SK-N-SH (cell line): ENCODE data around the gene PHF20. TPM values are rescaled to one million over a fixed set of nuclear protein-coding genes. Genes with fewer than 3 reads are reported as not detected.

ENCODE experiments used
- CTCF ChIA-PET: fragments of 300-600, 350-600 bp; formaldehyde crosslinking; extraction: SDS; loops from one replicate; lab custom pipeline; 2021; lab: Yijun Ruan, JAX
- POLR2A ChIA-PET: fragments of 350-600 bp; sonication (Branson Sonifier 250); formaldehyde crosslinking; extraction: SDS; loops from one replicate; lab custom pipeline; 2020; ENCODE audit warnings: antibody characterized with exemption, inconsistent platforms; lab: Yijun Ruan, JAX
- DNase-seq: peaks from one replicate; pipeline ENCODE4 v3.0.0; 2012
- H2AFZ ChIP-seq: fragments of 200-600 bp; sonication (generic); 2 replicates; pipeline ENCODE4 v1.8.1; 2016; ENCODE audit warnings: antibody characterized with exemption, mild to moderate bottlenecking, low read depth
- H3F3A ChIP-seq: fragments of 200-600 bp; sonication (generic); replicated peaks from 2 replicates; pipeline ENCODE3; 2016; ENCODE audit warnings: antibody characterized with exemption, mild to moderate bottlenecking; ENCODE audit not compliant: insufficient read depth
- H3K27ac ChIP-seq, 2 experiments: fragments of 200-500 bp in 1 of 2; fragments of 200-600 bp in 1 of 2; sonication (Bioruptor generic) in 1 of 2; sonication (generic), shearing (Covaris generic) in 1 of 2; 2 replicates each; pipeline versions ENCODE4 v1.5.1 to v1.6.1; 2014 to 2016; ENCODE audit warnings: low read depth in 2 of 2, inconsistent platforms in 1 of 2, low read length in 1 of 2, mild to moderate bottlenecking in 1 of 2, mixed read lengths in 1 of 2
- H3K27me3 ChIP-seq: fragments of 200-600 bp; sonication (generic), shearing (Covaris generic); 2 replicates; pipeline ENCODE4 v1.6.1; 2016; ENCODE audit warnings: mixed run types; ENCODE audit not compliant: insufficient read depth
- H3K36me3 ChIP-seq, 2 experiments: fragments of 200-500 bp in 1 of 2; fragments of 200-600 bp in 1 of 2; sonication (Bioruptor generic) in 1 of 2; sonication (generic) in 1 of 2; replicated peaks in 1 of 2; 2 replicates each; pipeline versions ENCODE3 to v1.5.1; 2014 to 2016; ENCODE audit warnings: low read length in 1 of 2, mild to moderate bottlenecking in 1 of 2; ENCODE audit not compliant: insufficient read depth in 2 of 2, control insufficient read depth in 1 of 2
- H3K4me1 ChIP-seq, 2 experiments: fragments of 200-500 bp in 1 of 2; fragments of 200-600 bp in 1 of 2; sonication (Bioruptor generic) in 1 of 2; sonication (generic), shearing (Covaris generic) in 1 of 2; 2 replicates each; pipeline versions ENCODE4 v1.5.1 to v1.6.1; 2014 to 2016; ENCODE audit warnings: low read depth in 1 of 2, low read length in 1 of 2, mixed run types in 1 of 2; ENCODE audit not compliant: insufficient read depth in 2 of 2, control insufficient read depth in 1 of 2
- H3K4me2 ChIP-seq: fragments of 200-600 bp; sonication (generic), shearing (Covaris generic); 2 replicates; pipeline ENCODE4 v1.6.1; 2017; ENCODE audit warnings: mixed run types
- H3K4me3 ChIP-seq, 2 experiments: fragments of 200-500 bp in 1 of 2; fragments of 200-600 bp in 1 of 2; sonication (Bioruptor generic) in 1 of 2; sonication (generic), shearing (Covaris generic) in 1 of 2; 2 replicates each; pipeline versions ENCODE4 v1.5.1 to v1.8.1; 2014 to 2016; ENCODE audit warnings: low read depth in 2 of 2, inconsistent platforms in 1 of 2, low read length in 1 of 2, mild to moderate bottlenecking in 1 of 2, mixed read lengths in 1 of 2, moderate library complexity in 1 of 2
- H3K79me2 ChIP-seq: fragments of 200-600 bp; sonication (generic); 2 replicates; pipeline ENCODE4 v1.8.1; 2017; ENCODE audit warnings: mild to moderate bottlenecking; ENCODE audit not compliant: insufficient read depth
- H3K9ac ChIP-seq: fragments of 200-600 bp; sonication (generic); 2 replicates; pipeline ENCODE4 v1.6.1; 2017; ENCODE audit warnings: mixed run types
- H3K9me2 ChIP-seq: fragments of 200-600 bp; sonication (generic); 2 replicates; pipeline ENCODE4 v1.6.1; 2017; ENCODE audit warnings: mixed run types
- H3K9me3 ChIP-seq: fragments of 200-600 bp; sonication (generic); 2 replicates; pipeline ENCODE4 v1.6.1; 2017; ENCODE audit warnings: mixed run types, mild to moderate bottlenecking, moderate library complexity
- H4K20me1 ChIP-seq: fragments of 200-600 bp; sonication (generic); 2 replicates; pipeline ENCODE4 v1.6.1; 2017; ENCODE audit warnings: mild to moderate bottlenecking, mixed run types; ENCODE audit not compliant: insufficient read depth
- CHD2 ChIP-seq: fragments of 150-350 bp; IDR thresholded peaks from 2 replicates; pipeline ENCODE4 v1.6.1; 2018; ENCODE audit warnings: low read length; ENCODE audit not compliant: partially characterized antibody
- EP300 ChIP-seq, 2 experiments: IDR thresholded peaks; 2 replicates each; pipeline versions ENCODE4 v1.4.0 to v1.6.1; 2012; ENCODE audit warnings: borderline replicate concordance in 1 of 2, low read depth in 1 of 2, low read length in 1 of 2
- FOXJ3 ChIP-seq: sonication (generic); formaldehyde crosslinking; IDR thresholded peaks from 2 replicates; pipeline ENCODE4 v1.5.1; 2020; ENCODE audit warnings: mild to moderate bottlenecking, missing genetic modification reagents
- FOXM1 ChIP-seq: IDR thresholded peaks from 2 replicates; pipeline ENCODE4 v1.4.0; 2012; ENCODE audit warnings: low read depth, mild to moderate bottlenecking
- NRF1 ChIP-seq: IDR thresholded peaks from 2 replicates; pipeline ENCODE4 v1.6.1; 2012; ENCODE audit warnings: low read depth, mild to moderate bottlenecking, low read length
- SIN3A ChIP-seq: IDR thresholded peaks from 2 replicates; pipeline ENCODE4 v1.6.1; 2012; ENCODE audit warnings: low read depth, mild to moderate bottlenecking, low read length, moderate library complexity, borderline replicate concordance
- YY1 ChIP-seq: IDR thresholded peaks from 2 replicates; pipeline ENCODE4 v1.4.0; 2012; ENCODE audit warnings: low read depth, mild to moderate bottlenecking
- ZBTB33 ChIP-seq: IDR thresholded peaks from 2 replicates; pipeline ENCODE4 v1.4.0; 2012; ENCODE audit warnings: low read depth, borderline replicate concordance
- WGBS: methylation state at CpG from one replicate; pipeline ENCODE4 v1.1.6; 2017; ENCODE audit warnings: low lambda C conversion rate; 5-methylcytosine and 5-hydroxymethylcytosine counted together
- polyA plus RNA-seq, 3 experiments: library from polyadenylated mRNA; depleted of rRNA; stranded (reverse); fragments of >200 nt; gene quantifications; 2 replicates each; pipeline ENCODE4 v1.2.3, GENCODE V29; 2012
- TF ChIP-seq, protein P1 (sequence below): IDR thresholded peaks from 2 replicates; pipeline ENCODE4 v1.4.0; 2012; ENCODE audit warnings: low read depth, borderline replicate concordance
- TF ChIP-seq, protein P2 (sequence below): fragments of 200-600 bp; sonication (generic); IDR thresholded peaks from 2 replicates; pipeline ENCODE4 v1.6.1; 2017; ENCODE audit warnings: antibody characterized with exemption, mild to moderate bottlenecking, moderate library complexity
- TF ChIP-seq, protein P3 (sequence below): IDR thresholded peaks from 2 replicates; pipeline ENCODE4 v1.6.1; 2012; ENCODE audit warnings: mild to moderate bottlenecking, low read depth, low read length, moderate library complexity

The PHF20 gene
- polyA plus RNA-seq, 1 of the 3 experiments (the other 2 are of a cell fraction) = 23.8 TPM

GRCh38 chr20:35909176-35909575, 137.4 kb downstream of the PHF20 start:
- POLR2A ChIA-PET = no interaction called here

DNA sequence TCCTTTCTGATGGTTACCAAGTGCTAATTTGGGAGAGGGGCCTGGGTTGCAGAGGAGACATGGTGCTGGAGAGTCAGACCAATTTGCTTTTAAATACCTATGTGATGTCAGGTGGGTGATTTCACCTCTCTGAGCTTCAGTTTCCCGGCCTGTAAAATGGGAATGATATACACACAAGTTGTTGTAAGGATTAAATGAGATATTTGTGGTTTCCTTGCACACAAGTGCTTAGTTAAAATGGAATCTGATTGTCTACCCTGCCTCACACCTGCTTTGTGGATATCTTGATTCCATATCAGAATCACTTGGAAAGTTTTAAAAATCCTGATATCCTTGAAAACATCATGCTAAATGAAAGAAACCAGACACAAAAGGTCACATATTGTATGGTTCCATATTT, 138.0 kb downstream of the PHF20 start:
- TF ChIP-seq FOXM1 = no peak
- POLR2A ChIA-PET = no interaction called here
- H3K79me2 ChIP-seq = peaks cover 7% of the 10 kb centered on the region; the same call in 1 of the 2 replicates
- no peaks in the 10 kb centered on the region for H3K9me2 ChIP-seq
- no peak overlapping the region for H3K4me3 ChIP-seq
- DNase-seq = no peak
- H3K4me2 ChIP-seq = no peak overlapping the region
- CTCF ChIA-PET = interaction anchor here (1.2 kb wide), 1 partner anchor 12 kb away, joined by 3 read pairs; no protein-coding TSS in a partner anchor
- H3K9me3 ChIP-seq = no peaks in the 10 kb centered on the region
- no peaks in the 10 kb centered on the region for H4K20me1 ChIP-seq
- no peaks in the 10 kb centered on the region for H3K27me3 ChIP-seq
- peaks cover 0 to 11% of the 10 kb centered on the region in 2 experiments; a peak in 1 of 4 replicates for H3K4me1 ChIP-seq
- peaks cover 16 to 24% of the 10 kb centered on the region in 2 experiments for H3K36me3 ChIP-seq
- H3K9ac ChIP-seq = no peak overlapping the region
- no peak overlapping the region for H2AFZ ChIP-seq
- no peaks in the 10 kb centered on the region for H3F3A ChIP-seq
- 92% methylated on average over 1 of the region's 1 CpG for WGBS
- H3K27ac ChIP-seq = no peak overlapping the region

More at GRCh38 chr20:35909176-35909575, 137.4 kb downstream of the PHF20 start:
- WGBS = 100% methylated on average over 1 of the region's 1 CpG
- no peak overlapping the region for H2AFZ ChIP-seq
- CTCF ChIA-PET = interaction anchor here (1.2 kb wide), 1 partner anchor 11 kb away, joined by 3 read pairs; no protein-coding TSS in a partner anchor
- H3K36me3 ChIP-seq = peaks cover 11 to 22% of the 10 kb centered on the region in 2 experiments
- peaks cover 0 to 11% of the 10 kb centered on the region in 2 experiments; a peak in 1 of 4 replicates for H3K4me1 ChIP-seq
- DNase-seq = no peak
- no peak overlapping the region for H3K4me2 ChIP-seq
- H3K79me2 ChIP-seq = peaks cover 7% of the 10 kb centered on the region; the same call in 1 of the 2 replicates
- no peak overlapping the region for H3K27ac ChIP-seq
- H3K27me3 ChIP-seq = no peaks in the 10 kb centered on the region
- H3K4me3 ChIP-seq = no peak overlapping the region
- no peaks in the 10 kb centered on the region for H3K9me3 ChIP-seq
- no peak overlapping the region for H3K9ac ChIP-seq
- no peaks in the 10 kb centered on the region for H3F3A ChIP-seq
- H4K20me1 ChIP-seq = no peaks in the 10 kb centered on the region
- TF ChIP-seq, protein P1, sequence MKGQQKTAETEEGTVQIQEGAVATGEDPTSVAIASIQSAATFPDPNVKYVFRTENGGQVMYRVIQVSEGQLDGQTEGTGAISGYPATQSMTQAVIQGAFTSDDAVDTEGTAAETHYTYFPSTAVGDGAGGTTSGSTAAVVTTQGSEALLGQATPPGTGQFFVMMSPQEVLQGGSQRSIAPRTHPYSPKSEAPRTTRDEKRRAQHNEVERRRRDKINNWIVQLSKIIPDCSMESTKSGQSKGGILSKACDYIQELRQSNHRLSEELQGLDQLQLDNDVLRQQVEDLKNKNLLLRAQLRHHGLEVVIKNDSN = no peak
- TF ChIP-seq NRF1 (no peak), EP300 (IDR thresholded peaks at IDR 0.05; ENCODE audit: borderline replicate concordance in 1 of 2, low read depth in 1 of 2, low read length in 1 of 2) (no peak)
- H3K9me2 ChIP-seq = no peaks in the 10 kb centered on the region

- H3K4me1 ChIP-seq = peaks cover 0 to 11% of the 10 kb centered on the region in 2 experiments; a peak in 1 of 4 replicates
- H3K4me2 ChIP-seq = no peak overlapping the region
- no peaks in the 10 kb centered on the region for H3K9me3 ChIP-seq
- H4K20me1 ChIP-seq = no peaks in the 10 kb centered on the region
- 95% methylated on average over 3 of the region's 3 CpGs for WGBS
- no peak overlapping the region for H3K9ac ChIP-seq
- H3K79me2 ChIP-seq = 0 out of 2 replicates have a peak, but pooled peaks cover 7% of the 10 kb centered on the region
- no peaks in the 10 kb centered on the region for H3F3A ChIP-seq
- CTCF ChIA-PET = no interaction called here
- H3K9me2 ChIP-seq = no peaks in the 10 kb centered on the region
- H2AFZ ChIP-seq = no peak overlapping the region
- POLR2A ChIA-PET = no interaction called here
- DNase-seq = no peak
- no peak overlapping the region for H3K27ac ChIP-seq
- no peaks in the 10 kb centered on the region for H3K27me3 ChIP-seq
- no peak overlapping the region for H3K4me3 ChIP-seq
- H3K36me3 ChIP-seq = peaks cover 16 to 22% of the 10 kb centered on the region in 2 experiments
- TF ChIP-seq YY1 (no peak), CHD2 (no peak), FOXM1 (no peak), SIN3A (no peak), FOXJ3 (CRISPR knock-in tag) (no peak), ZBTB33 (no peak)
- TF ChIP-seq, protein P2, sequence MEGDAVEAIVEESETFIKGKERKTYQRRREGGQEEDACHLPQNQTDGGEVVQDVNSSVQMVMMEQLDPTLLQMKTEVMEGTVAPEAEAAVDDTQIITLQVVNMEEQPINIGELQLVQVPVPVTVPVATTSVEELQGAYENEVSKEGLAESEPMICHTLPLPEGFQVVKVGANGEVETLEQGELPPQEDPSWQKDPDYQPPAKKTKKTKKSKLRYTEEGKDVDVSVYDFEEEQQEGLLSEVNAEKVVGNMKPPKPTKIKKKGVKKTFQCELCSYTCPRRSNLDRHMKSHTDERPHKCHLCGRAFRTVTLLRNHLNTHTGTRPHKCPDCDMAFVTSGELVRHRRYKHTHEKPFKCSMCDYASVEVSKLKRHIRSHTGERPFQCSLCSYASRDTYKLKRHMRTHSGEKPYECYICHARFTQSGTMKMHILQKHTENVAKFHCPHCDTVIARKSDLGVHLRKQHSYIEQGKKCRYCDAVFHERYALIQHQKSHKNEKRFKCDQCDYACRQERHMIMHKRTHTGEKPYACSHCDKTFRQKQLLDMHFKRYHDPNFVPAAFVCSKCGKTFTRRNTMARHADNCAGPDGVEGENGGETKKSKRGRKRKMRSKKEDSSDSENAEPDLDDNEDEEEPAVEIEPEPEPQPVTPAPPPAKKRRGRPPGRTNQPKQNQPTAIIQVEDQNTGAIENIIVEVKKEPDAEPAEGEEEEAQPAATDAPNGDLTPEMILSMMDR = no peak
- TF ChIP-seq, protein P3, sequence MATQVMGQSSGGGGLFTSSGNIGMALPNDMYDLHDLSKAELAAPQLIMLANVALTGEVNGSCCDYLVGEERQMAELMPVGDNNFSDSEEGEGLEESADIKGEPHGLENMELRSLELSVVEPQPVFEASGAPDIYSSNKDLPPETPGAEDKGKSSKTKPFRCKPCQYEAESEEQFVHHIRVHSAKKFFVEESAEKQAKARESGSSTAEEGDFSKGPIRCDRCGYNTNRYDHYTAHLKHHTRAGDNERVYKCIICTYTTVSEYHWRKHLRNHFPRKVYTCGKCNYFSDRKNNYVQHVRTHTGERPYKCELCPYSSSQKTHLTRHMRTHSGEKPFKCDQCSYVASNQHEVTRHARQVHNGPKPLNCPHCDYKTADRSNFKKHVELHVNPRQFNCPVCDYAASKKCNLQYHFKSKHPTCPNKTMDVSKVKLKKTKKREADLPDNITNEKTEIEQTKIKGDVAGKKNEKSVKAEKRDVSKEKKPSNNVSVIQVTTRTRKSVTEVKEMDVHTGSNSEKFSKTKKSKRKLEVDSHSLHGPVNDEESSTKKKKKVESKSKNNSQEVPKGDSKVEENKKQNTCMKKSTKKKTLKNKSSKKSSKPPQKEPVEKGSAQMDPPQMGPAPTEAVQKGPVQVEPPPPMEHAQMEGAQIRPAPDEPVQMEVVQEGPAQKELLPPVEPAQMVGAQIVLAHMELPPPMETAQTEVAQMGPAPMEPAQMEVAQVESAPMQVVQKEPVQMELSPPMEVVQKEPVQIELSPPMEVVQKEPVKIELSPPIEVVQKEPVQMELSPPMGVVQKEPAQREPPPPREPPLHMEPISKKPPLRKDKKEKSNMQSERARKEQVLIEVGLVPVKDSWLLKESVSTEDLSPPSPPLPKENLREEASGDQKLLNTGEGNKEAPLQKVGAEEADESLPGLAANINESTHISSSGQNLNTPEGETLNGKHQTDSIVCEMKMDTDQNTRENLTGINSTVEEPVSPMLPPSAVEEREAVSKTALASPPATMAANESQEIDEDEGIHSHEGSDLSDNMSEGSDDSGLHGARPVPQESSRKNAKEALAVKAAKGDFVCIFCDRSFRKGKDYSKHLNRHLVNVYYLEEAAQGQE = no peak
Measured at GRCh38 chr20:35910254-35910653, 138.4 kb downstream of the PHF20 start.
